Parathyroid adenoma (tissue), 2 donors: ENCODE measurements around the gene MET.
"Not testable (repeated sequence)": the region's sequence is repeated elsewhere in the genome, so short reads cannot be mapped to it uniquely, and the experiment has no call there.

Experiments used
- H2AFZ ChIP-seq: fragments of 300-600 bp; sonication (generic); one replicate; pipeline ENCODE4 v1.7.0; 2017; ENCODE audit warnings: antibody characterized with exemption, mild to moderate bottlenecking
- H3K27ac ChIP-seq: fragments of 300-600 bp; sonication (generic); one replicate; pipeline ENCODE4 v1.7.0; 2017
- H3K27me3 ChIP-seq: fragments of 300-600 bp; sonication (generic); one replicate; pipeline ENCODE4 v1.7.0; 2017; ENCODE audit warnings: low read length; ENCODE audit not compliant: control insufficient read depth, insufficient read depth
- H3K36me3 ChIP-seq: fragments of 300-600 bp; sonication (generic); one replicate; pipeline ENCODE4 v1.7.0; 2017; ENCODE audit warnings: low read length; ENCODE audit not compliant: control insufficient read depth, insufficient read depth
- H3K4me1 ChIP-seq: fragments of 300-600 bp; sonication (generic); one replicate; pipeline ENCODE4 v1.7.0; 2017; ENCODE audit warnings: control low read depth
- H3K4me2 ChIP-seq: fragments of 300-600 bp; sonication (generic); one replicate; pipeline ENCODE4 v1.7.0; 2017; ENCODE audit warnings: low read length
- H3K4me3 ChIP-seq: fragments of 300-600 bp; sonication (generic); one replicate; pipeline ENCODE4 v1.7.0; 2017; ENCODE audit warnings: low read depth, low read length
- H3K79me2 ChIP-seq: fragments of 300-600 bp; sonication (generic); one replicate; pipeline ENCODE4 v1.7.0; 2017; ENCODE audit warnings: control low read depth
- H3K9ac ChIP-seq: fragments of 300-600 bp; sonication (generic); one replicate; pipeline ENCODE4 v1.7.0; 2017; ENCODE audit warnings: mild to moderate bottlenecking
- H3K9me3 ChIP-seq: fragments of 300-600 bp; sonication (generic); one replicate; pipeline ENCODE4 v1.7.0; 2017; ENCODE audit warnings: low read length; ENCODE audit not compliant: control insufficient read depth
- CTCF ChIP-seq: fragments of 300-600 bp; sonication (generic); IDR thresholded peaks from one replicate; pipeline ENCODE4 v1.7.0; 2017; ENCODE audit warnings: antibody characterized with exemption, mild to moderate bottlenecking
- donor health status: primary hyperparathyroidism.

MET gene

DNA sequence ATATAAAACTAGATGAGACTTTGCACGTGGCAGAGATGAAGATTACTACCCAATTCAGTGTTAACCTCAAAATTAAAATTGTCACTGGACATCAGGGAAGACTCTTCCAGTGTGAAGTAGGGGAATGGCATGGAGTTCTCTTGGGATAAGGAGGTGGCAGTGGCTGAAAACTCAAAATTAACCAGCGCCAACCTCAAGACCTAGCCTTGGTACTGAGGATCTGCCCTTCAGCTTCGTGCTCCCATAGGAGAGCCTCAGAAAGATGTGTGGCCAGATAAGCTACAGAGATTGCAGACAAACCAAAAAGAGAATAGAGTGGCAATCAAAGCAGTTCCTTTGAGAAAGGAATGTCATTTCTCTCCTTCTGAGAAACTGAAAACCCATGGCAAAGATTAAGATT lies 143.0 kb downstream of the MET start:
- Histone ChIP-seq H3K36me3 (no peaks in the 10 kb centered on the region), H3K27ac (no peak overlapping the region), H3K4me1 (peaks cover 7% of the 10 kb centered on the region), H3K4me2 (no peak overlapping the region), H3K79me2 (no peaks in the 10 kb centered on the region), H2AFZ (no peak overlapping the region), H3K9ac (no peak overlapping the region), H3K27me3 (no peaks in the 10 kb centered on the region), H3K9me3 (no peaks in the 10 kb centered on the region), H3K4me3 (no peak overlapping the region)
- no peak for TF ChIP-seq CTCF

- TF ChIP-seq CTCF: no peak
- no peaks in the 10 kb centered on the region for H3K79me2 ChIP-seq
Measured at GRCh38 chr7:116820149-116820548, 148.2 kb downstream of the MET start.

DNA sequence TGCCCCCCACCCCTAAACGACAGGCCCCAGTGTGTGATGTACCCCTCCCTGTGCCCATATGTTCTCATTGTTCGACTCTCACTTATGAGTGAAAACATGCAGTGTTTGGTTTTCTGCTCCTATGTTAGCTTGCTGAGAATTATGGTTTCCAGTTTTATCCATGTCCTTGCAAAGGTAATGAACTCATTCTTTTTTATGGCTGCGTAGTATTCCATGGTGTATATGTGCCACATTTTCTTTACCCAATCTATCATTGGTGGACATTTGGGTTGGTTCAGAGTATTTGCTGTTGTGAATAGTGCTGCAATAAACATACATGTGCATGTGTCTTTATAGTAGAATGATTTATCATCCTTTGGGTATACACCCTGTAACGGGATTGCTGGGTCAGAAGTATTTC lies 149.7 kb downstream of the MET start:
- H2AFZ ChIP-seq, H3K9me3 ChIP-seq, H3K36me3 ChIP-seq, H3K79me2 ChIP-seq, H3K27me3 ChIP-seq, H3K4me1 ChIP-seq, H3K27ac ChIP-seq, H3K4me2 ChIP-seq, H3K9ac ChIP-seq, H3K4me3 ChIP-seq: not testable (repeated sequence)

More at GRCh38 chr7:116820149-116820548, 148.2 kb downstream of the MET start:
- no peak overlapping the region for H2AFZ ChIP-seq
- H3K27me3 ChIP-seq: no peaks in the 10 kb centered on the region
- no peak overlapping the region for H3K9ac ChIP-seq
- no peaks in the 10 kb centered on the region for H3K9me3 ChIP-seq
- no peaks in the 10 kb centered on the region for H3K4me1 ChIP-seq
- H3K4me2 ChIP-seq: no peak overlapping the region
- H3K27ac ChIP-seq: no peak overlapping the region
- H3K36me3 ChIP-seq: no peaks in the 10 kb centered on the region
- H3K4me3 ChIP-seq: no peak overlapping the region

GRCh38 chr7:116824449-116824848 lies 152.5 kb downstream of the MET start:
- TF ChIP-seq CTCF: no peak
- Histone ChIP-seq H3K4me1 (no peaks in the 10 kb centered on the region), H3K9me3 (no peaks in the 10 kb centered on the region)

DNA sequence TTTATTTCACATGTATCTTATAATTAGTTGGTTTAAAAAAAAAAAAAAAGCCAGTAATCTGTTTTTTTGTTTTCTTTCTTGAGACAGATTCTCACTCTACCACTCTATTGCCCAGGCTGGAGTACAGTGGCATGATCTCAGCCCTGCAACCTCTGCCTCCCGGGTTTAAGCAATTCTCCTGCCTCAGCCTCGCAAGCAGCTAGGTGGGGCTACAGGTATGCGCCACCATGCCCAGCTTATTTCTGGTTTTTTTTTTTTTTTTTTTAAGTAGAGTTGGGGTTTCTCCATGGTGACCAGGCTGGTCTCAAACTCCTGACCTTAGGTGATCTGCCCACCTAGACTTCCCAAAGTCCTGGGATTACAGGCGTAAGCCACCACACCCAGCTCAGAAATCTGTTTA lies 156.3 kb downstream of the MET start:
- Histone ChIP-seq H3K9me3 (no peaks in the 10 kb centered on the region), H3K27ac (no peak overlapping the region), H2AFZ (no peak overlapping the region), H3K36me3 (no peaks in the 10 kb centered on the region), H3K4me2 (no peak overlapping the region), H3K4me3 (no peak overlapping the region), H3K79me2 (no peaks in the 10 kb centered on the region), H3K27me3 (no peaks in the 10 kb centered on the region), H3K4me1 (no peaks in the 10 kb centered on the region), H3K9ac (no peak overlapping the region)
- no peak for TF ChIP-seq CTCF

More at GRCh38 chr7:116824449-116824848, 152.5 kb downstream of the MET start:
- Histone ChIP-seq H3K79me2 (no peaks in the 10 kb centered on the region), H3K4me2 (no peak overlapping the region), H3K27me3 (no peaks in the 10 kb centered on the region), H2AFZ (no peak overlapping the region), H3K9ac (no peak overlapping the region), H3K4me3 (no peak overlapping the region), H3K36me3 (no peaks in the 10 kb centered on the region), H3K27ac (no peak overlapping the region)
